ENCODE results near the gene RAI2. TPM values are rescaled to one million over a fixed set of nuclear protein-coding genes. Genes with fewer than 3 reads are reported as not detected.
"Not testable (repeated sequence)": the region's sequence is repeated elsewhere in the genome, so short reads cannot be mapped to it uniquely, and the experiment has no call there.

RAI2 gene
- total RNA-seq, 1 donor from 2014 or later, result 37.5 TPM

DNA sequence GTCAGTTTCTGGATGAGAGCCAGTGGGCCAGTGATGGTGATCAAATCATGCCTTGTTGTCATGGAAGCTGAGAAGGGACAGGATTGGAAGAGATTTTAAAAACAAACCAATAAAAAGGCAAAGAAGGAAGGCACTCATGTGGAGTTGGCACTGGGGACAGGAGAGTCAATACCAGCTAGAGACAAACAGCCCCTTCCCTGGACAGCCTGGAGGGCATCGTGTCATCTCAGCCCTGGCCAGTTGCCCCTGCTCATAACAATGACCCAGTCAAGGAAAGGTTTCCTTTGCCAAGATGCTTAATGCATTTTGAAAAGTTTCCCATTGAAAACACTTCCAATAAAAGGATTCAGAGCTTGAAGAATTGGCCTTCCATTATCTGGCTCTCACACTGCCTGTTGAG, 68.3 kb downstream of the RAI2 start:
- DNase-seq (ENCODE audit: low spot score), result no peak
- intact Hi-C loops (cut with DNase I), result no loop called here

DNA sequence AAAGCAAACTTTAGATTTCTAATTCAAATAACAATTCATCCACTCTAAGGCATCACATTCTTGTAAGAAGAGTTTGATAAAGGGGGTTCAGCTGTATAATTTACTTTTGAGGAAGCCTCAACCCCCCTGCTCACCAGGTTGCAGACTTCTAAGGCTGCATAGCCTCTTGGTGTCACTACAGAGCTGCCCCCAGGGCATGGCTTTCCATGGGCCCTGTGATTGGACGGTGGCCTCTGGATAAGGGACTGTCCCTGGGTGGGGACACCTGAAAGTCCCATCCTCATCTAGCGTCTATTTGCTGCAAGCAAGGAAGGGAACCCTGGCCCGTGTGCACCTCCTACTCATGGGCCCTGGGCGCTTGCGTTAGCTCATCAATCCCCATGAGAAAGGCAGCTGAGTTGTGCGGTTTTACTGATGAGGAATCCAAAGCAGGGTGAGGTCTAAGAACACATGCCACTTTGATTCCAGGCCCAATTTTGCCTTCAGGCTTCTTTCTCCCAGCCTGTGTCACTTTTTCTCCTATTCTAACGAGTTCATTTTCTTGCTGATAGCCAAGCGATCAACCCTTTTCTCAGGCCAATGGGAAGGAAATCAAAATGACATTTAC, 72.0 kb downstream of the RAI2 start:
- intact Hi-C loops (cut with DNase I), result loop anchor here (2.0 kb wide), 1 partner anchor 420 kb away; no protein-coding TSS in a partner anchor
- no peak for DNase-seq (ENCODE audit: low spot score)

DNA sequence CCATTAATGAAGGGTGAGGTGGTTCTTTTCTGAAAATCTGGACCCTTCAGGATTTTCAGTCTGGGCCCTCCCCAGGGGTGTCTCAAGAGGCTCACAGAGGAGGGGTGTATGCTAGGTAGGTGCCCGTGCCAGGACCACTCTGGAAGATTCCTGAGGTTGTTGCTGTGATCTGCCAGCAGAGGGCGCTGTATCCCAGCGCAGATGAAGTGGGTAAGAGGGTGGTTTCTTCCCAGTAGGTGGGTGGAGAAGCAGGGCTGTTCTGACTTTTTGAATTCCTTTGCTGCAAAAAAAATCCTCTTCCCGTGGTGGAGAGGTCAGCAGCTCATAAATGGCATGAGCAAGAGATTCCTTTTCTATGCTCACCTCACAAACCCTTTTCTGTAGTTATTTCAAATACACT, 72.7 kb downstream of the RAI2 start:
- intact Hi-C loops (cut with DNase I), result loop anchor here (2.0 kb wide), 1 partner anchor 420 kb away; no protein-coding TSS in a partner anchor
- DNase-seq (ENCODE audit: low spot score), result no peak

DNA sequence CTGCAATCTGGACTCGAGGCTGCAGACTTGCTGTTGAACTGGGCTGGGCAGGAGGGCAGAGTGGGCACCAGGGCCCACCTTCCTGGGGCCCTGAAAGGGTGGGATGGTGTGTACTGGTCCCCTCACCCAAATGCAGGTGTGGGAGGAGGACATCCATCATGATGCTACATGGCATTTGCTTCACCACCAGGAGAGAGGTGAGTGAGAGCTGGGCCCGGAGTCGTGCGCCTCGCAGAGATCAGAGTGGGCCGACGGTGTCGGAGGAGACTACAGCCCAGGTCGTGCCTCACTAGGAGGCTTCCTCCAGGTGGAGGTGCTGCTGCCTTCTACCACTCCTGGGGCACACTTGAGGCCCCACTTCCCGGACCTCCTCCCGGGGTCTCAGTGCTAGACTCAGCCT, 73.5 kb downstream of the RAI2 start:
- intact Hi-C loops (cut with DNase I), result no loop called here
- no peak for DNase-seq (ENCODE audit: low spot score)

DNA sequence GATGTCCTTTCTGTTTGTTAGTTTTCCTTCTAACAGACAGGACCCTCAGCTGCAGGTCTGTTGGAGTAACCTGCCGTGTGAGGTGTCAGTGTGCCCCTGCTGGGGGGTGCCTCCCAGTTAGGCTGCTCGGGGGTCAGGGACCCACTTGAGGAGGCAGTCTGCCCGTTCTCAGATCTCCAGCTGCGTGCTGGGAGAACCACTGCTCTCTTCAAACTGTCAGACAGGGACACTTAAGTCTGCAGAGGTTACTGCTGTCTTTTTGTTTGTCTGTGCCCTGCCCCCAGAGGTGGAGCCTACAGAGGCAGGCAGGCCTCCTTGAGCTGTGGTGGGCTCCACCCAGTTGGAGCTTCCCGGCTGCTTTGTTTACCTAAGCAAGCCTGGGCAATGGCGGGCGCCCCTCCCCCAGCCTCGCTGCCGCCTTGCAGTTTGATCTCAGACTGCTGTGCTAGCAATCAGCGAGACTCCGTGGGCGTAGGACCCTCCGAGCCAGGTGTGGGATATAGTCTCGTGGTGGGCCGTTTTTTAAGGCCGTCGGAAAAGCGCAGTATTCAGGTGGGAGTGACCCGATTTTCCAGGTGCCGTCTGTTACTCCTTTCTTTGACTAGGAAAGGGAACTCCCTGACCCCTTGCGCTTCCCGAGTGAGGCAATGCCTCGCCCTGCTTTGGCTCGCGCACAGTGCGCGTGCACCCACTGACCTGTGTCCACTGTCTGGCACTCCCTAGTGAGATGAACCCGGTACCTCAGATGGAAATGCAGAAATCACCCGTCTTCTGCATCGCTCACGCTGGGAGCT, 74.3 kb downstream of the RAI2 start:
- DNase-seq (ENCODE audit: low spot score); intact Hi-C loops (cut with DNase I): not testable (repeated sequence)

DNA sequence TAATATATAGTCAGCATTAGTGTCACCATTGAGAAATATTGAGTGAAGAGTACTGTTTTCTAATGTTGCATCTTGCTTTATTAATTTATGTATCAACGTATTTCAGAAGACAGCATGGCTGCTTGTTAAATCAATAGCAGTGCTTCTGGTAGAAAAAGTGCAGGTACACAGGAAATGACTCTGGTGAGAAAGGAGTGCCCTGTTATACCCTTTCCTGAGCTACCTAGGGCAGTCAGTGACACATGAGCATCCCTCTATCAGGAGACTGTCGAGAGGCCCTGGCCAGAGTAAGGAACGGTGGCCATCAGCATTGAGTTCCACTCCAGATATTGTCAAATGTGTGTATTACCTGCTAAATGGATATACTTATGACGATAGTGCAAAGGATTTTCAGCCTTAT, 81.7 kb downstream of the RAI2 start:
- intact Hi-C loops (cut with DNase I), result no loop called here
- DNase-seq (ENCODE audit: low spot score), result no peak

DNA sequence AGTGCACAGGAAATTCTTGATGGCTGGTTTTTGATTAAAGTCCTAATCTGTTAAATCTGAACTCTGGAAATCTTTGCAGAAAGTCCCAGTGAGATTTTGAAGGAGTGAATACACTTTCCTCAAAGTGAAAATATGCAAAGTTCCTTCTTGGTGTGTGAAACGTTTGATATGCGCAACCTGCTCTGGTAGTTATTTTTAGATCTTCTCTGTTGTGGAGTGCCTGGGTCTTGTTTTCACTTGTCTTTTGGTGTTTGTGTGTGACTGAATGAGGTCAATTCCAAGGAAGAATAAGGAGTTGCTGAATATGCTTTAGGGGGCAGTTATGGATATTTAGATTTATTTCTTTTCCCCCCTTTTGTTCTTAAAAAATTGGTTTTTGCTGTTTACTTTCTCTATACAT, 82.1 kb downstream of the RAI2 start:
- intact Hi-C loops (cut with DNase I), result no loop called here
- no peak for DNase-seq (ENCODE audit: low spot score)

DNA sequence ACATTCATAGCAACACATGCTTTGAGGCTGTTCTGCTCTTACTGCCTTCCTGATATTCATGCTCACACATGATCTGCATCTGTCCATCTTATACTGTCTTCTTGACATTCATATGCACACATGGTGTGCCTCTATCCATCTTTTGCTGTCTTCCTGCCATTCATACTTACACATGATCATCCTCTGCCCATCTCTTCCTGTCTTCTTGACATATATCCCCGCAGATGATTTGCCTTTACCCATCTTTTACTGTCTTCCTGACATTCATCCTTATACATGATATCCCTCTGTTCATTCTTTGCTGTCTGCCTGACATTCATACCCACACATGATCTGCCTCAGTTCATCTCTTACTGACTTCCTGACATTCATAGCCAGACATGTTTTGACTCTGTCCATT, 87.0 kb downstream of the RAI2 start:
- DNase-seq (ENCODE audit: low spot score), result no peak
- intact Hi-C loops (cut with DNase I), result no loop called here

DNA sequence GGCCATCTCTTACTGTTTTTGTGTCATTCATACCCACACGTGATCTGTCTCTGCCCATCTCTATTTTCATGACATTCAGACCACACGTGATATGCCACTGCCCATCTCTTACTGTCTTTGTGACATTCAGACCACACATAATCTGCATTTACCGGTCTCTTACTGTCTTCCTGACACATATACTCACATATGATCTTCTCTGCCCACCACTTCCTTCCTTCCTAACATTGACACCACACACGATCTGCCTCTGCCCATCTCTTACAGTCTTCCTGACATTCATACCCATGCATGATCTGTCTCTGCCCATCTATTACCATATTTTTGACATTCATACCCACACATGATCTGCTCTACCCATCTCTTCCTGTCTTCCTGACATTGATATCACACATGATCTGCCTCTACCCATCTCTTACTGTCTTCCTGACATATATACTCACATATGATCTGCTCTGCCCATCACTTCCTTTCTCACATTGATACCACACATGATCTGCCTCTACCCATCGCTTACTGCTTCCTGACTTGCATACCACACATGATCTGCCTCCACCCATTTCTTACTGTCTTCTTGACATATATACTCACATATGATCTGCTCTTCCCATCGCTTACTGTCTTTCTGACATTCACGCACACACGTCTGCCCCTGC, 87.7 kb downstream of the RAI2 start:
- intact Hi-C loops (cut with DNase I), result no loop called here
- no peak for DNase-seq (ENCODE audit: low spot score)

DNA sequence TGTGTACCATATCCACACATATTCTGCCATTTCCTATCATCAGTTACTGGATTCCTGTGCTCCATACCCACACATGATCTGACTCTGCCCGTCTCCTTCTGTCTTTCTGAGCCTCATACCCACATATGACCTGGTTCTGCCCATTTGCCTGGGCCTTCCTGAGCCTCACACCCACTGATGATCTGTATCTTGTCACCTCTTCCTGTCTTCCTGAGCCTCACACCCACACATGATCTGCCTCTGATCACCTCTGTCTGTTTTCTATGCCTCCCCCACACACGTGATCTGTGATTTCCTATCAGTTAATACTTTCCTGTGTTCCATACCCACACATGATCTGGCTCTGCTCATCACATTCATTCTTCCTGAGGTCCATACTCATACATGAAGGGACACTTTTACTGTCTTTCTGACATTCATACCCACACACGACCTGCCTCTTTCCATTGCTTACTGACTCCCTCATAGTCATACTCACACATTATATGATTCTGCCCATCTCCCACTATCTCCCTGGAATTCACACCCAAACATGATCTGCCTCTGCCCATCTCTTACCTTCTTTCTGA, 91.3 kb downstream of the RAI2 start:
- DNase-seq (ENCODE audit: low spot score), result no peak
- intact Hi-C loops (cut with DNase I), result no loop called here

DNA sequence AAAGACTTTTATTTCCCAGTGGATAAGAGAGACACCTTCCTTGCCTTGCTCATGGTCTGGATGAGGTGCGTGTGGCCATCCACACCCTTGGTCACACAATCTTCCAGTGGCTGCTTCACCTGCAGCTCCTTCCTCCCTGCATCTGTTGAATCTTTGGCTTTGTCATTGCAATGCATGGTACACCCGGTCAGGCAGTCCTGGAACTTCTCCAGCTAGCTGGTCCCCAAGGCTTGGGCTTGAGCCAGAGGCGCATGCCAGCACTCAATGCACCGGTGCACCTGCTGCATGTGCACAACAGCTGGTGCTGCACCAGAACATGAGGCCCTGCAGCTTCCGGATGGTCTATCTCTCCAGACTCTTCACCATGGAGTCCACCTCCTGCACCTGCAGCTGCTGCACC, 92.1 kb downstream of the RAI2 start:
- intact Hi-C loops (cut with DNase I), result no loop called here
- no peak for DNase-seq (ENCODE audit: low spot score)

DNA sequence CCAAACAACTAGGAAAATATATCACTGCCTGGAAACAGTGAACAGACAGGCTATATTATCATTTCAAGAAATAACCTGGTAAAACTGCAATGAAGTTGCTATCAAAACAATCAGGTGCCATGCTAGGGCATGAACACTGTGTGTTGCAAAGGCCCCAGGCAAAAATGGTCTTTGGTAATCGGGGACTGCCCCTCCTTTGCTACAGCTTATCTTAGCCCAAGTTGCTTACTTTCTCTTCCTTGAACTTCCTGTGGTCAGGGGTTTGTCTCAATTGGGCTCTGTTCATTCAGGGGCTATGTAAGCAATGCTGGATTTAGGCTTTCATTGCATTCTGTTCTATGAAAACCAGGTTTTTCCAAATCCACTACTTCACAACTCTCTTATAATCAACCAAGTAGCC, 93.4 kb downstream of the RAI2 start:
- intact Hi-C loops (cut with DNase I), result no loop called here
- DNase-seq (ENCODE audit: low spot score), result no peak

DNA sequence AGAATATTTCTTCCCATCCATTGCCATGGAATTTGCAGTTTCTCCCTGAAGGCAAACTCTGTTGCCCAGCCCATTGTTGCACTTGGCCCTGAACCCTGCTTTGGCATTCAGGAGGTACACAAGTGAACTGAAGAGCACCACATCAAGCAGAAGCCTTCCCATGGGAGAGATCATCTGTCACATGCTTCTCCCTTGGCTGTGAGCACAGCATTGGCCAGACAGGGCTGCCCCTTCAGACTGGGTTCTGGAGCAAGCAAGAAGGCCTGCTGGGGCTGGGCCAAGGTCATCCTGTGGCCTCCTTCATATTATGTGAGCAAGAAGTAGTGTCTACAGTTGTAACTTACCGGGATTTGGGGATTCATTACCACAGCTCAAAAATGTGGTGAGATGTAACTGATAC, 101.1 kb downstream of the RAI2 start:
- no peak for DNase-seq (ENCODE audit: low spot score)
- intact Hi-C loops (cut with DNase I), result no loop called here

DNA sequence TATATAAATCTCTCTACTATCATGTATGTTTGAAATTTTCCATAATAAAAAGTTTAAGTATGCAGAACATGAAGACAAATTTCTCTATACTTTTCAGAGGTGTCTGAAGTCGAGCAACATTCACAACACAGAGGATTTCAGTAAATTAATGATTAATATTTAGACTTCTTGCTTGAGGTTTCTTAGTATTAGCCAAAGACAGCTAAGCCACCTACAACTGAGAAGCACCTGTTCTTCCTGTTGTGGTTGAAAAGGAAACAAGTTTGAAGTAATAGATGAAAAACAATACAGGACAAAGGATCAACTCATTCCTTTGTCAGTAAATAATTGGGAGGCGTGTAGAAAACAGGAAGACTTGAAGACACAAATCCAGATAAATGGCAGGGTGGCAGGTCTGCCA, 102.7 kb downstream of the RAI2 start:
- intact Hi-C loops (cut with DNase I), result no loop called here
- no peak for DNase-seq (ENCODE audit: low spot score)

DNA sequence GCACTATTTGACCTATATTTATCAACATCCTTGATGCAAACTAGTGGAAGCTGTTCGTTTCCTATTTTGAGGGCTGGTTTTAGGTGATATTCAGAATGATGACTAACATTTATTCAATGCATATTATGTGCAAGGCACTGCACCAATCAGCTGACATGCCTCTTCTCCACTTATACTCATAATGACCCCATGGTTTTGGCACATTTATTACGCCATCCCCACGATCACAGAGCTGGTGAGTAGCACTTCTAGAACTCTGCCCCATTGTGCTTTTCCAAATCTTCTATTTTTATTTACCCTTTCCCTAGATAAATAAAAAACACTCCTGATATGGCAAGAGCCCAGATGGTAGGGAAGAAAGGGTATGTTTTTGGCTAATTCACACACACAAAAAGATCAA, 110.7 kb downstream of the RAI2 start:
- no peak for DNase-seq (ENCODE audit: low spot score)
- intact Hi-C loops (cut with DNase I), result no loop called here

Other genes with a start within 250 kb of the RAI2 start
- gene SCML1, start 123.8 kb downstream of the RAI2 start, total RNA-seq, result 8.2 TPM

Measured in cardiac septum (tissue), 1 donor.